Mesodermal cell (in vitro differentiated cells): ENCODE results near the gene B3GNT3.

Experiments used
- H3K27ac ChIP-seq: 2 replicates; pipeline ENCODE4 v1.7.0; 2013; ENCODE audit warnings: mild to moderate bottlenecking, low read depth, low read length, moderate library complexity; ENCODE audit not compliant: severe bottlenecking
- H3K36me3 ChIP-seq: 2 replicates; pipeline ENCODE4 v1.7.1; 2013; ENCODE audit warnings: mild to moderate bottlenecking, low read length, moderate library complexity; ENCODE audit not compliant: control insufficient read depth, insufficient read depth
- H3K4me1 ChIP-seq: one replicate; pipeline ENCODE4 v1.7.1; 2013; ENCODE audit warnings: mild to moderate bottlenecking, low read length; ENCODE audit not compliant: insufficient read depth, control insufficient read depth, poor library complexity, severe bottlenecking
- H3K4me3 ChIP-seq: 2 replicates; pipeline ENCODE4 v1.7.0; 2013; ENCODE audit warnings: low read length, control low read depth, mild to moderate bottlenecking; ENCODE audit not compliant: insufficient read depth, poor library complexity, severe bottlenecking; ENCODE audit errors: extremely low read depth
- H3K9me3 ChIP-seq: 2 replicates; pipeline ENCODE4 v1.7.1; 2013; ENCODE audit warnings: mild to moderate bottlenecking, low read length, moderate library complexity; ENCODE audit not compliant: control insufficient read depth
- WGBS, 2 experiments: methylation state at CpG; one replicate each; pipeline ENCODE4 v1.1.5; 2013; ENCODE audit warnings: missing lambda C conversion rate in 2 of 2; ENCODE audit not compliant: insufficient coverage in 2 of 2; 5-methylcytosine and 5-hydroxymethylcytosine counted together

Gene B3GNT3

GRCh38 chr19:17821190-17821589 is 26.3 kb downstream of the B3GNT3 start, which contains the start of gene INSL3:
Gene INSL3 (minus strand): TSS chr19:17821519. CDS start chr19:17821506, 13 bp downstream.
- no peaks in the 10 kb centered on the region for H3K36me3 ChIP-seq
- WGBS, 2 experiments, result 91 to 93% methylated on average over 23 to 34 of the region's 34 CpGs
- H3K4me3 ChIP-seq, result no peak within 1 kb of the TSS
- no peaks in the 10 kb centered on the region for H3K9me3 ChIP-seq
- H3K4me1 ChIP-seq, result no peaks in the 10 kb centered on the region
- H3K27ac ChIP-seq, result no peak within 1 kb of the TSS

GRCh38 chr19:17824339-17824738 is 29.4 kb downstream of the B3GNT3 start:
- H3K4me1 ChIP-seq, result no peaks in the 10 kb centered on the region
- no peaks in the 10 kb centered on the region for H3K9me3 ChIP-seq
- no peak overlapping the region for H3K4me3 ChIP-seq
- no peaks in the 10 kb centered on the region for H3K36me3 ChIP-seq
- 72 to 80% methylated on average over 6 of the region's 8 CpGs for WGBS, 2 experiments
- no peak overlapping the region for H3K27ac ChIP-seq

GRCh38 chr19:17826508-17827056 is 31.6 kb downstream of the B3GNT3 start:
- Histone ChIP-seq H3K4me3 (no peak overlapping the region), H3K4me1 (no peaks in the 10 kb centered on the region), H3K9me3 (no peaks in the 10 kb centered on the region), H3K27ac (no peak overlapping the region), H3K36me3 (no peaks in the 10 kb centered on the region)
- WGBS, 2 experiments, result 91% methylated on average over 12 to 13 of the region's 13 CpGs

GRCh38 chr19:17829855-17830566 is 35.1 kb downstream of the B3GNT3 start:
- WGBS, 2 experiments, result 9 to 15% methylated on average over 10 to 23 of the region's 29 CpGs
- H3K9me3 ChIP-seq, result no peaks in the 10 kb centered on the region
- peak overlapping the region; percentile 30 for H3K4me3 ChIP-seq
- peak overlapping the region; percentile 49 for H3K27ac ChIP-seq
- no peaks in the 10 kb centered on the region for H3K4me1 ChIP-seq
- no peaks in the 10 kb centered on the region for H3K36me3 ChIP-seq

- WGBS, 2 experiments, result 40 to 50% methylated on average over 35 to 43 of the region's 50 CpGs
- H3K4me1 ChIP-seq, result no peaks in the 10 kb centered on the region
- H3K4me3 ChIP-seq, result peak overlapping the region; percentile 30
- H3K36me3 ChIP-seq, result no peaks in the 10 kb centered on the region
- no peaks in the 10 kb centered on the region for H3K9me3 ChIP-seq
- H3K27ac ChIP-seq, result peak overlapping the region; percentile 49
These were observed 35.9 kb downstream of the B3GNT3 start for GRCh38 chr19:17830567-17831418.

GRCh38 chr19:17831419-17831888 is 36.5 kb downstream of the B3GNT3 start:
- Histone ChIP-seq H3K4me3 (no peak overlapping the region), H3K36me3 (no peaks in the 10 kb centered on the region), H3K4me1 (no peaks in the 10 kb centered on the region), H3K27ac (no peak overlapping the region), H3K9me3 (no peaks in the 10 kb centered on the region)
- WGBS, 2 experiments, result 91 to 94% methylated on average over 22 of the region's 25 CpGs

GRCh38 chr19:17832443-17833208 is 37.7 kb downstream of the B3GNT3 start:
- no peaks in the 10 kb centered on the region for H3K4me1 ChIP-seq
- 94 to 95% methylated on average over 14 to 15 of the region's 17 CpGs for WGBS, 2 experiments
- H3K36me3 ChIP-seq, result no peaks in the 10 kb centered on the region
- H3K9me3 ChIP-seq, result no peaks in the 10 kb centered on the region
- no peak overlapping the region for H3K27ac ChIP-seq
- H3K4me3 ChIP-seq, result no peak overlapping the region

- no peaks in the 10 kb centered on the region for H3K9me3 ChIP-seq
These were observed 39.6 kb downstream of the B3GNT3 start for GRCh38 chr19:17834350-17835181.

GRCh38 chr19:17835182-17836006 is 40.5 kb downstream of the B3GNT3 start:
- Histone ChIP-seq H3K27ac (no peak overlapping the region), H3K4me3 (no peak overlapping the region), H3K36me3 (no peaks in the 10 kb centered on the region), H3K9me3 (no peaks in the 10 kb centered on the region), H3K4me1 (no peaks in the 10 kb centered on the region)
- WGBS, 2 experiments, result 85 to 90% methylated on average over 3 to 6 of the region's 8 CpGs

More at GRCh38 chr19:17834350-17835181, 39.6 kb downstream of the B3GNT3 start:
- H3K4me3 ChIP-seq, result no peak overlapping the region
- no peaks in the 10 kb centered on the region for H3K36me3 ChIP-seq
- no peaks in the 10 kb centered on the region for H3K4me1 ChIP-seq
- WGBS, 2 experiments, result 73 to 89% methylated on average over 14 to 24 of the region's 27 CpGs
- no peak overlapping the region for H3K27ac ChIP-seq
